Stimulated activated CD8-positive, alpha-beta memory T cell treated with anti-CD3 and anti-CD28 coated beads, Interleukin-2, amount 100 ng/mL, for 48 hours (primary cell): ENCODE measurements around the gene TAPBPL.
A peak's percentile ranks its signal among the peaks of the same experiment; 100 is the strongest.

Experiments
- DNase-seq, 2 donors: peaks; one replicate each; pipeline ENCODE4 v3.0.0-alpha.2; 2020; ENCODE audit warnings: low read depth in 2 of 2

Gene TAPBPL

DNA sequence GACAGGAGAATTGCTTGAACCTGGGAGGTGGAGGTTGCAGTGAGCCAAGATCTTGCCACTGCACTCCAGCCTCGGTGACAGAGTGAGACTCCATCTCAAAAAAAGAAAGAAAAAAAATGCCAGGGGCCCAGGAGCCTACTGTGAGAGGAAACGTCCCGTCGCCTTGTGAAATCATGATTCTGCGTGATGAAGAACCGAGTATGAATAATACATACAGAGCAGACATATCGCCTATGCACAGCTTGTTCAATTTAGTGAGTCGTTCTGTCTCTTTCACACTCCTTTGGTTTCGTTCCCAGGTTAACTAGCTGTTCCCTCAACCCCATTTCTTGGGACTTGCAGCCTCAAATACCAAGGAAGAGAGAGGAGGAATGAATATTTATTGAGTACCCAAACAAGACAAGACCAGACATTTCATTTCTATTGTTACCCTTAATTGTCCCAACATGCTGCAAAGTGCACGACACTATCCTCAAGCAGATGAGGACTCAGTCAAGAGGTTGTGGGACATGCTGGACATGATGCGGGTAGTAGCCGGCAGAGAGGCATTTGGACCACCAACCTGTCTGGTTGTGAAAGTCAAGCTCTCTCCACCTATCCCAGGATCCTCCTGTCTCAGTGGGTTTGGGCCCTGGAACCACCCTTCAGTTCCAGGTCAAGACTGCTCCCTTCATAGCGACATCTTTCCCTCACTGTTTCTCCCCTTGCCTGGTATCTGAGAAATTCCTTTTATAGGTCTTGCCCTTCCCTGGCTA lies 15.7 kb upstream of the TAPBPL start:
- no peak for DNase-seq

DNA sequence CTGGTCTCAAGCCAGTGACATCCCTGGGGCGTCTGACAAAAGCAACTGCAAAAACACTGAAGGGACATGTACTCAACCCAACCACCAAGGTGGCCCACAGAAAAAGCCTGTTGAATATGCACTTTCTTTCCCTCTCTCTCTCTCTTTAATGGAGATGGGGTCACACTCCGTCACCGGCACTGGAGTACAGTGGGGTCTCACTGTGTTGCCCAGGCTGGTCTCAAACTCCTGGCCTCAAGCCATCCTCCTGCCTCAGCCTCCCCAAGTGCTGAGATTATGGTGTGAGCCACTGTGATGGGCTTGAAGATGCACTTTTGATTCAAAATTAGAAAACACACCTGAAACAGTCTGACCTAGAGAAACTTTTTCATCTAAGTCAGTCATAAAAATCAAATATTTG lies 14.3 kb upstream of the TAPBPL start:
- DNase-seq = no peak

GRCh38 chr12:6438345-6438744 lies 13.5 kb upstream of the TAPBPL start:
- no peak for DNase-seq

DNA sequence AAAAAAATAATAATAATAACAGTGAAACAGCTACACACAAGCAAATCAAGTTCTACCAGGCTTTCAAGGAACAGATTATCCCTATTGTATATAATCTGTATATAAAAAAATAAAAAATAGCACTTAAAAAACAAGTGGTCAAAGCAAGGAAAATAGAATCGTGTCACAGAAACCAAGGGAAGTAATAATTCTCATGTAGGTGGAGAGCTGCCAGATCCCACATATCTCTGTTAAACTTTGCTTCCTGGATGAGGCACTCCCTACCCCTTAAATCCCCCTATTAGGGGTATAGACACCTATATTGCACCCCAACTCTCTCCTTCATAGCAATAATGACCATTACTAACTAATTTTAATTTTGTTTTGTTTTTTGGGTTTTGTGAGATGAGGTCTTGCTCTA lies 11.5 kb upstream of the TAPBPL start:
- DNase-seq = no peak

DNA sequence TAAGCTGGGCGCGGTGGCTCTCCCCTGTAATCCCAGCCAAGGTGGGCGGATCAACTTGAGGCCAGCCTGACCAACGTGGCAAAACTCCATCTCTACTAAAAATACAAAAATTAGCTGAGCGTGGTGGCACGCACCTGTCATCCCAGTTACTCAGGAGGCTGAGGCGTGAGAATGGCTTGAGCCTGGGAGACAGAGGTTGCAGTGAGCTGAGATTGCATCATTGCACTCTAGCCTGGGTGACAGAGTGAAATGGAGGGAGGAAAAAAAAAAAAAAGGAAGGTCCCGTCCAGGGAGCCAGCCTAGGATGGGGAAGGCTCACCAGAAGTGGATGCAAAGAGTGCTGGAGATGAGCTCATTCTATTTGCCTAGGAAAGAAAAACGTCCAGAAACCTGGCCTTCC lies 9.0 kb upstream of the TAPBPL start:
- DNase-seq = no peak

- DNase-seq = no peak
These were observed 8.4 kb upstream of the TAPBPL start for GRCh38 chr12:6443361-6443983.

DNA sequence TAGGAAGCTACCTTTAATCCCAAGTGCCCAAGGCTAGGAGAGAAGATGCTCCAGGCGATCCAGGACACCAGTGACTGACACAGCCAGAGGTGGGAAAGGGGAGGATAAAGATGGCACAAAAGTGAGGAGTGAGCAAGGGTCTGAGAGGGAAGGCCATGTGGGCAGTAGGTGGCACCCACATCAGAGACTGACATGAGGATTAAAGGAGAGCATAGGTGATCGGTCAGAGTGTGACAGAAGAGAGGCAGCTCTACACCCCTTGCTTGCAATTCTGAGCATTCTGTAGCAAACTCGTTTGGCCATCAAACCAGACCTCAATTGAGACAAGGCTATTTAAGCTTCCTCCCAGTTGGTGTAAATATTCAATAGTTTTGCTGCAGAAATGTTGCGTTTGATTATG lies 7.8 kb upstream of the TAPBPL start:
- DNase-seq = no peak

GRCh38 chr12:6444704-6445688 lies 6.8 kb upstream of the TAPBPL start, which contains the start of gene CD27:
CD27 (plus strand) TSS chr12:6444955; CDS start chr12:6445096, 141 bp downstream.
- no peak for DNase-seq

DNA sequence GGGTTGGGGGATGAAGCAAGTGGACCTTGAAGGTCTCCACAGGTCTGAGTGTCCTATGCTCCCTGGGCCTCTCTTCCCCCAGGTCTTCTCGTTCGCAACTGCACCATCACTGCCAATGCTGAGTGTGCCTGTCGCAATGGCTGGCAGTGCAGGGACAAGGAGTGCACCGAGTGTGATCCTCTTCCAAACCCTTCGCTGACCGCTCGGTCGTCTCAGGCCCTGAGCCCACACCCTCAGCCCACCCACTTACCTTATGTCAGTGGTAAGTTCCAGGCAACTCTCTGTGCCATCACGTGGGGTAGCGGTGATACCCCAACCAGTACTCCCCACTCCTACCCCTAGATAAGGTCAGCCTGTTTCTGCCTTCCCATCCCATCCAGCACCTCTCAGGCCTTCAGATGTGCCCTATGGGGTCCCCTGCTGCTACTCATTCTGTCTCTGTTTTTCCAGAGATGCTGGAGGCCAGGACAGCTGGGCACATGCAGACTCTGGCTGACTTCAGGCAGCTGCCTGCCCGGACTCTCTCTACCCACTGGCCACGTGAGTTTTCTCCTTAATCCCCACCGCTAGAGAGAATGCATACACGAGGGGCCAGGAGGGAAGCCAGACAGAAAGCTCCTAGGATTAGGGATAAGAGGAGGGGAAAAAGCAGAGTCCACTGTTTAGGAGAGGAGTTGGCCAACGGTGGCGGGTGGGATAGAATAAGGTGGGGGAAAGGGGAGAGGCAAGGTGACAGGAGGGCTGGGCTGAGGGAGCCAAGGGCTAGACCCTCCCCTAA lies 1.6 kb upstream of the TAPBPL start:
- DNase-seq = no peak

GRCh38 chr12:6450869-6451347 lies 934 bp upstream of the TAPBPL start:
- no peak for DNase-seq

DNA sequence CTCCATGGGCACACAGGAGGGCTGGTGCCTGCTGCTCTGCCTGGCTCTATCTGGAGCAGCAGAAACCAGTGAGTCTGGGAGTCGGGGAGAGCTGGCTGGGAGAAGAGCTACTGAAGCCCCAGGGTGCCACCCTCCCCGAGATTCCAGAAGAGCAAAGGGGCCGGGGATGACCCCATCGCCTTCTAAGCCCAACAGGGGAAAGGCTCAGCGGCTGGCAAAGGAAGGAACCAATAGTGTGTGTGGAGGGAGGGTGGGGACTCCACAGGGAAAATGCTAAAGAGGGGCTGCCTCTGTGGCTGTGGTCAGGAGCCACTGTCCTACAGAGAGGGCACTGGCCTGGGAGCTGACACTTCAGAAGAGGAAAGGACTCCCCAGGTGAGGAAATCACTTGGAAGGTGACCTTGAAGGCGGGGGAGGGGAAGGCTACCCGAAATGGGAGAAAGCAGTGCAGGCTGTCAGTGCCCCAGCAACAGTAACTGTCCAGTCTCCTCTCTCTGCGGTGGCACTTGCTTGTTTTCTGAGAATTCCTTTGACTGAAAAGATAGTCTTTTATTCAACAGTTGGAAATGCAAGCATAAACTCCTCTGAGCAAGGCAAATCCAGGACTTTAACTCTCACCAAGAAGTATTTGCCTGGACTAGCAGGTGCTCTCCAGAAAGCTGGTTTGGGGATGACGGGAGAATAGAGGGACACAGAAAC lies 552 bp downstream of the TAPBPL start:
- no peak for DNase-seq

GRCh38 chr12:6452944-6453630 lies 1.2 kb downstream of the TAPBPL start:
- DNase-seq = no peak

GRCh38 chr12:6457220-6457945 lies 5.5 kb downstream of the TAPBPL start:
- no peak for DNase-seq

DNA sequence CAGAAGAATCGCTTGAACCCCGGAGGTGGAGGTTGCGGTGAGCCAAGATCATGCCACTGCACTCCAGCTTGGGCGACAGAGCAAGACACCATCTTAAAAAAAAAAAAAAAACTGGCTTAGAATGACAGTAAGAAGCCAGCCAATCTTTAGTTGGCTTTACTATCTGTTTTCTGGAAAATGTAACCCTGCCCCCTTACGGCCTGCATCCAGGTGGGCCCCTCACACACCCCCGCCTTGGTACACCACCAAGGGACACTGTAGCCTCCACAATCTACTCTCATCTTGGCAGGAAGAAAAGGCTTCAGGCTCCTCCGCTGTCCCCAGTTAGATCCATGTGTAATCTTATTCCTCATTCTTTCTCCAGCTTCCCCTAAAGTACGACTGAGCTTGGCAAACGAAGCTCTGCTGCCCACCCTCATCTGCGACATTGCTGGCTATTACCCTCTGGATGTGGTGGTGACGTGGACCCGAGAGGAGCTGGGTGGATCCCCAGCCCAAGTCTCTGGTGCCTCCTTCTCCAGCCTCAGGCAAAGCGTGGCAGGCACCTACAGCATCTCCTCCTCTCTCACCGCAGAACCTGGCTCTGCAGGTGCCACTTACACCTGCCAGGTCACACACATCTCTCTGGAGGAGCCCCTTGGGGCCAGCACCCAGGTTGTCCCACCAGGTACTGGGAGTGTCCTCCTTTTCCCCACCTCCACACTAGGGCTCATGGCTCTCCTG lies 6.6 kb downstream of the TAPBPL start:
- DNase-seq = no peak

DNA sequence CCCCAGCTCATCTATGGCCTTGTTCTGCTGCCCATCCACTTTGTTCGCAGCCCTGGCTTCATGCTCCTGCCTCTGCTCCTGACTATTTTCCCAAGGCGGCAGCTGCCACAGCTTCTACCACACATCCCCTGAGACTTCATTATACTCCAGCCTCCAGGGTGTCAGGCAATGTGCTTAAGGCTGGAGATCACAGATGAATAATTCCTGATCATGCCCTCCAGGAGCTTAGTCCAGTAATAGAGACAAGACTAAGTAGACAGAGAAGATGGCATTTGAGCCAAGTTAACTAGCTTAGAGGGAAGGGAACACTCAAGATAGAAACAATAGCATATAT lies 7.1 kb downstream of the TAPBPL start:
- DNase-seq = no peak

- DNase-seq = no peak
These were observed 9.0 kb downstream of the TAPBPL start for GRCh38 chr12:6460751-6461371.

DNA sequence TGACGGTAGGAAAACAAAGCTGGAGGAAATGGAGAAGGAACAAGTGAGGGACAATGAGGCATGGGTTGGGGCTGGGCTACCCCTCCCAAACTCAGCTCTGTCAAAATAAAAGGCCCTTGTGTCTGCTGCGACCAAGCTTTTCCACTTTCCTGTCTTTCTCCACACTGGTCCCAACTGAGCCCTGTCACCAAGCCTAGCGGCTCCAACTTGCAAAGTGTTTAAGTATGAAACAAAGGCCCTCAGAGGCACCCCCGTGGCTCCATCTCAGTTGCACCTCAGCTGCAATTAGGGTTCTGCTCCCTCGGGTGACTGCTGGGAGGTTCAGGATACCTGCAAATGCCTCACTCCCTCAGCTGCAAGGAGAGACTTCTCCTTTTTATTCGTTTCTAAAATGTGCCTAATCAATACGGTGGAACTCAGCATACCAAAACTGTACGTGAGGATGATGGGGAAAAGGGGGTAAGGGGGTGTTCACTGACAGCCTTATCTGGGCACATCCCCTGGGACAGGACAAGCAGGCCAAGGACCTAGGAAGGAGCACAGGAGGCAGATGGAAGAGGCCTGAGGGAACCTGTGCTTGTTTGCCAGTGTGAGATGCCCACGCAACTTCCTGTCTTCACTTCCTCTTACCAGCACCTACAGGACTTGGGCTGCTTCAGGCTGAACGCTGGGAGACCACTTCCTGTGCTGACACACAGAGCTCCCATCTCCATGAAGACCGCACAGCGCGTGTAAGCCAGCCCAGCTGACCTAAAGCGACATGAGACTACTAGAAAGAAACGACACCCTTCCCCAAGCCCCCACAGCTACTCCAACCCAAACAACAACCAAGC lies 9.8 kb downstream of the TAPBPL start:
- peak; percentile 72 to 76 for DNase-seq
